H1 (cell line): ENCODE measurements around the gene KLF8. TPM values are rescaled to one million over a fixed set of nuclear protein-coding genes. Genes with fewer than 3 reads are reported as not detected.

ENCODE experiments used
- CTCF ChIA-PET: fragments of 300-600 bp; sonication (Branson Sonifier 250); formaldehyde crosslinking; loops from one replicate; lab custom pipeline; 2021; ENCODE audit not compliant: partially characterized antibody; lab: Charles Lee
- POLR2A ChIA-PET: fragments of 300-600 bp; sonication (Branson Sonifier 250); formaldehyde crosslinking; loops from one replicate; lab custom pipeline; 2021; ENCODE audit warnings: inconsistent platforms; ENCODE audit not compliant: partially characterized antibody; lab: Charles Lee
- DNase-seq, 2 experiments: peaks; one replicate each; pipeline versions ENCODE4 v3.0.0 to v3.0.0-alpha.2; 2010 to 2022; ENCODE audit warnings: low spot score in 2 of 2, low read depth in 1 of 2, mixed read lengths in 1 of 2
- FAIRE-seq: peaks from 2 replicates; lab custom pipeline; 2011; peaks lifted over from hg19 to GRCh38; lab: Jason Lieb, UNC
- H2AFZ ChIP-seq: 2 replicates; pipeline ENCODE4 v1.8.1; 2012; ENCODE audit warnings: low read length, inconsistent platforms
- H2AK5ac ChIP-seq: 2 replicates; pipeline ENCODE4 v1.6.1; 2013; ENCODE audit warnings: low read depth, low read length
- H2BK120ac ChIP-seq: replicated peaks from 2 replicates; pipeline ENCODE3; 2013; ENCODE audit warnings: low read depth, low read length, inconsistent platforms
- H2BK12ac ChIP-seq: 2 replicates; pipeline ENCODE4 v1.6.1; 2013; ENCODE audit warnings: low read depth, low read length
- H2BK15ac ChIP-seq: 2 replicates; pipeline ENCODE4 v1.6.1; 2013; ENCODE audit warnings: low read length
- H2BK20ac ChIP-seq: 2 replicates; pipeline ENCODE4 v1.6.1; 2013; ENCODE audit warnings: low read length
- H2BK5ac ChIP-seq: 2 replicates; pipeline ENCODE4 v1.6.1; 2013; ENCODE audit warnings: low read depth, low read length
- H3K14ac ChIP-seq: 2 replicates; pipeline ENCODE4 v1.6.1; 2013; ENCODE audit warnings: inconsistent platforms; ENCODE audit not compliant: insufficient read length
- H3K18ac ChIP-seq: 2 replicates; pipeline ENCODE4 v1.6.1; 2013; ENCODE audit warnings: low read length; ENCODE audit errors: extremely low read depth
- H3K23ac ChIP-seq: 2 replicates; pipeline ENCODE4 v1.6.1; 2013; ENCODE audit warnings: inconsistent platforms; ENCODE audit not compliant: insufficient read length
- H3K23me2 ChIP-seq: 2 replicates; pipeline ENCODE4 v1.6.1; 2013; ENCODE audit warnings: low read depth, low read length
- H3K27ac ChIP-seq: 2 replicates; pipeline ENCODE4 v1.6.1; 2011; ENCODE audit warnings: low read depth, low read length, inconsistent platforms
- H3K27me3 ChIP-seq, 4 experiments: replicated peaks in 1 of 4; 1 replicate in 1 of 4; 2 replicates in 3 of 4; pipeline versions ENCODE4 v1.6.1 to v1.8.1; 2011 to 2013; ENCODE audit warnings: low read length in 3 of 4, mild to moderate bottlenecking in 3 of 4, inconsistent platforms in 2 of 4, mixed read lengths in 2 of 4, moderate library complexity in 1 of 4; ENCODE audit not compliant: control insufficient read depth in 3 of 4, insufficient read depth in 3 of 4; ENCODE audit errors: extremely low read depth in 1 of 4
- H3K36me3 ChIP-seq, 4 experiments: 2 replicates each; pipeline versions ENCODE4 v1.6.1 to v1.8.1; 2011 to 2013; ENCODE audit warnings: mild to moderate bottlenecking in 4 of 4, low read length in 3 of 4, moderate library complexity in 2 of 4, control low read depth in 1 of 4, inconsistent platforms in 1 of 4; ENCODE audit not compliant: insufficient read depth in 4 of 4, control insufficient read depth in 2 of 4
- H3K4ac ChIP-seq: replicated peaks from 2 replicates; pipeline ENCODE3; 2013; ENCODE audit warnings: low read length, low read depth, mixed read lengths, inconsistent platforms; ENCODE audit not compliant: insufficient read length
- H3K4me1 ChIP-seq, 4 experiments: replicated peaks in 1 of 4; 1 replicate in 1 of 4; 2 replicates in 3 of 4; pipeline versions ENCODE4 v1.6.1 to v1.8.1; 2011 to 2013; ENCODE audit warnings: low read length in 3 of 4, inconsistent platforms in 2 of 4, mixed read lengths in 1 of 4; ENCODE audit not compliant: insufficient read depth in 4 of 4, control insufficient read depth in 3 of 4
- H3K4me2 ChIP-seq, 2 experiments: 2 replicates each; pipeline versions ENCODE4 v1.6.1 to v1.8.1; 2011 to 2013; ENCODE audit warnings: low read depth in 2 of 2, low read length in 2 of 2, control low read depth in 1 of 2, inconsistent platforms in 1 of 2, mild to moderate bottlenecking in 1 of 2; ENCODE audit not compliant: insufficient read depth in 1 of 2
- H3K4me3 ChIP-seq, 4 experiments: fragments of 200-600, 300-600 bp in 1 of 4; sonication (generic), shearing (Covaris generic), sonication (Bioruptor Twin) in 1 of 4; 2 replicates each; pipeline versions ENCODE4 v1.5.1 to v1.8.1; 2011 to 2016; ENCODE audit warnings: low read length in 4 of 4, low read depth in 3 of 4, control low read depth in 2 of 4, inconsistent platforms in 2 of 4, mild to moderate bottlenecking in 2 of 4, mixed read lengths in 1 of 4, moderate library complexity in 1 of 4; ENCODE audit not compliant: insufficient read depth in 2 of 4; ENCODE audit errors: extremely low read depth in 1 of 4
- H3K56ac ChIP-seq: replicated peaks from 2 replicates; pipeline ENCODE3; 2013; ENCODE audit warnings: low read depth, mild to moderate bottlenecking, mixed read lengths, low read length, inconsistent platforms; ENCODE audit not compliant: insufficient read length
- H3K79me1 ChIP-seq: 2 replicates; pipeline ENCODE4 v1.6.1; 2013; ENCODE audit warnings: low read depth, low read length, control low read depth
- H3K79me2 ChIP-seq, 2 experiments: 2 replicates each; pipeline versions ENCODE4 v1.6.1 to v1.8.1; 2012 to 2013; ENCODE audit warnings: low read length in 2 of 2, mild to moderate bottlenecking in 2 of 2, inconsistent platforms in 1 of 2; ENCODE audit not compliant: insufficient read depth in 2 of 2, control insufficient read depth in 1 of 2
- H3K9ac ChIP-seq, 4 experiments: replicated peaks in 1 of 4; 1 replicate in 1 of 4; 2 replicates in 3 of 4; pipeline versions ENCODE4 v1.6.1 to v1.8.1; 2011 to 2013; ENCODE audit warnings: low read depth in 3 of 4, low read length in 3 of 4, control low read depth in 2 of 4, mild to moderate bottlenecking in 2 of 4, moderate library complexity in 2 of 4, inconsistent platforms in 1 of 4; ENCODE audit errors: extremely low read depth in 1 of 4
- H3K9me3 ChIP-seq, 2 experiments: 2 replicates each; pipeline versions ENCODE4 v1.6.1 to v1.8.1; 2012 to 2013; ENCODE audit warnings: mild to moderate bottlenecking in 2 of 2, moderate library complexity in 2 of 2, control low read depth in 1 of 2, inconsistent platforms in 1 of 2, low read depth in 1 of 2, low read length in 1 of 2, mixed read lengths in 1 of 2; ENCODE audit not compliant: insufficient read depth in 2 of 2
- H4K20me1 ChIP-seq, 2 experiments: replicated peaks in 1 of 2; 2 replicates each; pipeline versions ENCODE3 to v1.8.1; 2011 to 2013; ENCODE audit warnings: inconsistent platforms in 2 of 2, low read length in 2 of 2, mild to moderate bottlenecking in 1 of 2; ENCODE audit not compliant: insufficient read depth in 2 of 2, control insufficient read depth in 1 of 2
- H4K5ac ChIP-seq: 2 replicates; pipeline ENCODE4 v1.6.1; 2013; ENCODE audit warnings: low read length, low read depth, mixed read lengths, inconsistent platforms; ENCODE audit not compliant: insufficient read length
- H4K8ac ChIP-seq: 2 replicates; pipeline ENCODE4 v1.8.0; 2013; ENCODE audit warnings: mild to moderate bottlenecking, moderate library complexity, low read length, inconsistent platforms; ENCODE audit not compliant: insufficient read depth; ENCODE audit errors: extremely low read depth
- H4K91ac ChIP-seq: replicated peaks from 2 replicates; pipeline ENCODE3; 2013; ENCODE audit warnings: low read length, mixed read lengths, inconsistent platforms; ENCODE audit not compliant: insufficient read length
- E2F6 ChIP-seq: IDR thresholded peaks from 2 replicates; pipeline ENCODE4 v1.6.1; 2012; ENCODE audit warnings: inconsistent platforms
- JUND ChIP-seq: IDR thresholded peaks from 2 replicates; pipeline ENCODE4 v1.6.1; 2011; ENCODE audit warnings: mild to moderate bottlenecking, improper control_type of control experiment, low read length
- KDM4A ChIP-seq: IDR thresholded peaks from one replicate; pipeline ENCODE4 v1.7.1; 2012; ENCODE audit warnings: low read depth, mild to moderate bottlenecking, moderate library complexity, low read length, inconsistent platforms; ENCODE audit not compliant: severe bottlenecking
- NRF1 ChIP-seq: IDR thresholded peaks from 2 replicates; pipeline ENCODE4 v1.6.1; 2011; ENCODE audit warnings: mild to moderate bottlenecking, low read depth, low read length, improper control_type of control experiment
- PHF8 ChIP-seq: fragments of 200-600 bp; sonication (generic); conservative IDR thresholded peaks from 2 replicates; pipeline ENCODE4 v1.7.1; 2012; ENCODE audit warnings: low read depth, mild to moderate bottlenecking, inconsistent platforms, low read length, moderate library complexity
- RAD21 ChIP-seq, 2 experiments: IDR thresholded peaks in 1 of 2; conservative IDR thresholded peaks in 1 of 2; 2 replicates each; pipeline ENCODE4 v1.6.1; 2011; ENCODE audit warnings: low read depth in 2 of 2, low read length in 2 of 2, improper control_type of control experiment in 1 of 2, inconsistent platforms in 1 of 2, mild to moderate bottlenecking in 1 of 2, moderate library complexity in 1 of 2
- SIN3A ChIP-seq, 2 experiments: IDR thresholded peaks in 1 of 2; conservative IDR thresholded peaks in 1 of 2; 2 replicates each; pipeline ENCODE4 v1.6.1; 2011 to 2012; ENCODE audit warnings: low read length in 2 of 2, improper control_type of control experiment in 1 of 2, low read depth in 1 of 2, mild to moderate bottlenecking in 1 of 2
- SIX5 ChIP-seq: IDR thresholded peaks from 2 replicates; pipeline ENCODE4 v1.6.1; 2011; ENCODE audit warnings: mild to moderate bottlenecking, low read depth, low read length
- SRF ChIP-seq: IDR thresholded peaks from 2 replicates; pipeline ENCODE4 v1.6.1; 2011; ENCODE audit warnings: mild to moderate bottlenecking, low read depth, low read length, moderate library complexity
- ZNF274 ChIP-seq: IDR thresholded peaks from 2 replicates; pipeline ENCODE4 v1.7.0; 2012; ENCODE audit warnings: low read length, borderline replicate concordance; ENCODE audit errors: extremely low read depth
- WGBS, 2 experiments: shearing (Covaris generic) in 1 of 2; methylation state at CpG; one replicate each; pipeline versions ENCODE4 v1.1.6 to v1.1.7; 2013 to 2015; ENCODE audit warnings: low lambda C conversion rate in 2 of 2, mixed read lengths in 2 of 2, inconsistent platforms in 1 of 2, low coverage in 1 of 2, missing lambda C conversion rate in 1 of 2; ENCODE audit not compliant: insufficient replicate concordance in 2 of 2, insufficient coverage in 1 of 2, insufficient read length in 1 of 2; ENCODE audit errors: extremely low coverage in 1 of 2, missing lambda C conversion rate in 1 of 2; 5-methylcytosine and 5-hydroxymethylcytosine counted together
- polyA plus RNA-seq, 7 experiments: library from polyadenylated mRNA; depleted of rRNA in 3 of 7; stranded (reverse) in 5 of 7; unstranded in 2 of 7; fragments of >200 nt in 5 of 7; fragments of 200-250 nt in 2 of 7; gene quantifications; 1 replicate in 5 of 7; 2 replicates in 1 of 7; 4 replicates in 1 of 7; pipeline versions ENCODE4 v1.2.1 to v1.2.3, GENCODE V29; 2011 to 2013; ENCODE audit warnings: missing spikeins in 2 of 7, mixed read lengths in 2 of 7
- total RNA-seq: library from RNA; stranded (reverse); fragmentation: NEBNext Ultra II Directional; extraction: Animal tissue kit (Norgen Biotek cat#: 25700); gene quantifications from 2 replicates; pipeline ENCODE4 v1.2.1, GENCODE V29; 2021

The KLF8 gene
- total and polyA plus RNA-seq, 2 of the 8 experiments (the other 6 are each of a cell fraction or from before 2014, with no cell fraction given) = 11.5 to 15.3 TPM

- WGBS, 2 experiments = 93% methylated on average over 8 of the region's 28 CpGs; no CpG with 5 or more reads in 1 of the 2 experiments
- no peak overlapping the region for H4K5ac ChIP-seq
- H3K18ac ChIP-seq = no peak overlapping the region
- H3K4me3 ChIP-seq = no peak overlapping the region
- H3K23me2 ChIP-seq = no peaks in the 10 kb centered on the region
- no peak overlapping the region for H3K9ac ChIP-seq
- no peak overlapping the region for H3K56ac ChIP-seq
- FAIRE-seq (no peak), DNase-seq (no peak)
- H2BK5ac ChIP-seq = no peak overlapping the region
- H3K36me3 ChIP-seq = no peaks in the 10 kb centered on the region
- no peaks in the 10 kb centered on the region for H3K9me3 ChIP-seq
- no peaks in the 10 kb centered on the region for H3K4me1 ChIP-seq
- no peak overlapping the region for H2BK20ac ChIP-seq
- H3K14ac ChIP-seq = no peak overlapping the region
- no peak overlapping the region for H2BK15ac ChIP-seq
- POLR2A ChIA-PET = no interaction called here
- no peak overlapping the region for H3K27ac ChIP-seq
- H3K79me2 ChIP-seq = no peaks in the 10 kb centered on the region
- H2AFZ ChIP-seq = no peak overlapping the region
- TF ChIP-seq RAD21 (IDR thresholded peaks at IDR 0.05 in 1 of 2, conservative IDR thresholded peaks at IDR 0.05 in 1 of 2; ENCODE audit: low read depth in 2 of 2, low read length in 2 of 2) = no peak
- TF ChIP-seq SIN3A (conservative IDR thresholded peaks at IDR 0.05 in 1 of 2, IDR thresholded peaks at IDR 0.05 in 1 of 2; ENCODE audit: low read depth in 1 of 2, low read length in 2 of 2) = no peak
- no peak for TF ChIP-seq SRF
- no peak for TF ChIP-seq JUND
- TF ChIP-seq KDM4A = no peak
- TF ChIP-seq PHF8 = no peak
- no peak for TF ChIP-seq SIX5
- TF ChIP-seq ZNF274 = no peak
- no peak for TF ChIP-seq E2F6
- TF ChIP-seq NRF1 = no peak
- TF ChIP-seq, all 59 proteins: peak for 0
- no peaks in the 10 kb centered on the region for H3K79me1 ChIP-seq
- H3K23ac ChIP-seq = no peak overlapping the region
- H4K8ac ChIP-seq = no peak overlapping the region
- no peak overlapping the region for H2AK5ac ChIP-seq
- H3K4me2 ChIP-seq = no peak overlapping the region
- H4K91ac ChIP-seq = no peak overlapping the region
- CTCF ChIA-PET = interaction anchor here (1.1 to 1.8 kb wide), 2 partner anchors 26 to 155 kb away, joined by 4 to 6 read pairs; no protein-coding TSS in a partner anchor
- H3K4ac ChIP-seq = no peak overlapping the region
- H2BK12ac ChIP-seq = no peak overlapping the region
- no peak overlapping the region for H2BK120ac ChIP-seq
- H3K27me3 ChIP-seq = no peaks in the 10 kb centered on the region
- no peaks in the 10 kb centered on the region for H4K20me1 ChIP-seq
These were observed 9.6 kb upstream of the KLF8 start for GRCh38 chrX:56222473-56223000.
